UCSD-AML1 (cell line): ENCODE measurements around the gene TEX44.
"Not testable (repeated sequence)": the region's sequence is repeated elsewhere in the genome, so short reads cannot be mapped to it uniquely, and the experiment has no call there.

ENCODE experiments used
- DNase-seq: peaks from one replicate; lab custom pipeline; 2025; ENCODE audit not compliant: unreplicated experiment; lab: John Stamatoyannopoulos, UW

TEX44 gene

GRCh38 chr2:231570915-231571314, 21.7 kb upstream of the TEX44 start:
- DNase-seq, result not testable (repeated sequence)

DNA sequence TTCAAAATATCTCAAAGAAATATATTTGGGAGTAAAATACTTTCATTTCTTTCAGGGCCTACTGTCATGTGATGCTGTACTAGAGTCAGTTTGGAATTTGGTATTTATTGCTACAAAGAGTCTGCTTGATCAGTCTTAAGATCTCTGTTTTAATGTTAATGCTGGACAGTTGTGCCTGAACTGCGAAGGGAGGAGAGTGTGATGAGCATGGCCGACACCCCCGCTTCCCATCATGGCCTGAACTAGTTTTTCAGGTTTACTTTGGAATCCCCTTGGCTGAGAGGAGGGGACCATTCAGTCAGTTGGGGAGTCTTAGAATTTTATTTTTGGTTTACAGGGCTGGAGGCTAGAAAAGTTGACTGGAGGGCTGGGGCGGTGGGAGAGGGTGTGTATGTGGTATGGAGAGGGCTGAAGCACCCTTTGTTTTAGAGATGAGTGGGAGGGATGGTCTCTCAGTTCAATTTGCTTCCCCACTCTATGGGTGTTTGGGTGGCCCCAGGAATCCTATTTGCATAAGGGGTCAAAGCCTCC, 20.9 kb upstream of the TEX44 start:
- DNase-seq, result no peak

DNA sequence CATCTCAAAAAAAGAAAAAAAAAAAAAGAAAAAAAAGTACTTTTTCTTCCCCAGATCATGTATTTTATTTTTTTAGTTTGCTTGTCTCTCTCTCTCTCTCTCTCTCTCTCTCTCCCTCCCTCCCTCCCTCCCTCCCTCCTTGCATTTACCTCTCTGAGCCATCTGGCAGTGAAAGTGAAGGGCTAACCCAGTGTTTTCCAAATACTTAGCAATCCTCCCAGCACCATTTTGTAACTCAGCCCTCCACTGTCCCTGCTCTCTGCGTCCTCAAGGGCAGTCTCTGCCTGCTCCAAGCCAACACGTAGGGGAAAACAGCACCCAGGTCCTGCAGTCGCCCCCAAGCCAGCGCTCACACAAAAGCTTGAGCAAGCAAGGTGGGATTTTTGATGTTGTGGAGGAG, 19.6 kb upstream of the TEX44 start:
- DNase-seq, result no peak

- no peak for DNase-seq
Measured at GRCh38 chr2:231573698-231574421, 18.8 kb upstream of the TEX44 start.

GRCh38 chr2:231575612-231576256, 16.9 kb upstream of the TEX44 start:
- DNase-seq, result no peak

DNA sequence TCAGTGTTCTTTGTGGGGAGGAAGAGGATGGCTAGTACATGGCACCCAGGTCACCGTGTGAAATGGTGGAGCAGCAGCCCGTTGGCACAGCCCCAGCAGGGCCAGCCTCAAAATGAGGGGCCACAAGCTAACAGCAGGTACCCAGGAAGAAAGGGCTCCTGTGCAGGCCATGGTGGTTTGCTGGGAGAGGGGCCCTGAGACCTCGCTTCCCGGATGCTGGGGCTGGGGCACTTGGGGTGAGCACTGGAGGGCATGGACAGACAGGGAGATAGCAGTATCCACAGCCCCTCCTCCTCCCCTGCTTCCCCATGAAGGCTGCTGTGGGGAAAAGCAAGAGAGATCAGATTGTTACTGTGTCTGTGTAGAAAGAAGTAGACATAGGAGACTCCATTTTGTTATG, 16.2 kb upstream of the TEX44 start:
- no peak for DNase-seq

- DNase-seq, result not testable (repeated sequence)
Measured at GRCh38 chr2:231578655-231579054, 14.0 kb upstream of the TEX44 start.

GRCh38 chr2:231579560-231579959, 13.1 kb upstream of the TEX44 start:
- DNase-seq, result no peak

- no peak for DNase-seq
Measured at GRCh38 chr2:231581328-231581727, 11.3 kb upstream of the TEX44 start.

- no peak for DNase-seq
Measured at GRCh38 chr2:231583982-231584381, 8.7 kb upstream of the TEX44 start.

DNA sequence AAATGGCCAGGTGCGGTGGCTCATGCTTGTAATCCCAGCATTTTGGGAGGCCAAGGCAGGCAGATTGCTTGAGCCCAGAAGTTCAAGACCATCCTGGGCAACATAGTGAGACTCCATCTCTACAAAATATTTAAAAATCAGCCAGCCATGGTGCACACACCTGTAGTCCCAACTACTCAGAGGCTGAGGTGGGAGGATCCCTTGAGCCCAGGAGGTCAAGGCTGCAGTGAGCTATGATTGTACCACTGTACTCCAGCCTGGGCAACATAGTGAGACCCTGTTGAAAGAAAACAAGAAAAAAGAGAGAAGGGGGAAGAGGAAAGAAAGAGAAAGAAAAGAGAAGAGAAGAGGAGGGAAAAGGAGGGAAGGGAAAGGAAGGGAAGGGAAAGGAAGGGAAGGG, 4.9 kb upstream of the TEX44 start:
- not testable (repeated sequence) for DNase-seq

GRCh38 chr2:231589656-231590055, 3.0 kb upstream of the TEX44 start:
- DNase-seq, result no peak

GRCh38 chr2:231590614-231591013, 2.0 kb upstream of the TEX44 start:
- no peak for DNase-seq

GRCh38 chr2:231593666-231594065, 1.0 kb downstream of the TEX44 start:
- DNase-seq, result no peak

- DNase-seq, result no peak
Measured at GRCh38 chr2:231597014-231597611, 4.4 kb downstream of the TEX44 start.

DNA sequence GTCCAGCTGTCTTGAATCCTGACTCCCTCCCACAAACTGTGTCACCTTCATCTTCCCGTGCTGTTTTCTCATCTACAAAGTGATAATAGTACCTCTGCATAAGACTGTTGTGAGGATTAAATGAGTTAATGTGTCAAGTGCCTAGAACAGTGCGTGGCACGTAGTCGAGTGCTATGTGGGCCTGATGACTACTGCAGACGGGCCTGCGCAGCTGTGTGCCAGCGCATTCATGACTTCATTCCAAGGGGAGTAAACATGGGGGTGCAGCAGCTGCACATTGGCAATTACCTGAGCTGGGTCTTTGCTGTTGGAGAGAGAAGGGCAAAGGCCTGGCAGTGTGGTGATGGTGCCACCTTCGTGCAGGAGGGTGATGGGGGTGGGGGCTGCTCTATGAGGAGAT, 5.0 kb downstream of the TEX44 start:
- no peak for DNase-seq

DNA sequence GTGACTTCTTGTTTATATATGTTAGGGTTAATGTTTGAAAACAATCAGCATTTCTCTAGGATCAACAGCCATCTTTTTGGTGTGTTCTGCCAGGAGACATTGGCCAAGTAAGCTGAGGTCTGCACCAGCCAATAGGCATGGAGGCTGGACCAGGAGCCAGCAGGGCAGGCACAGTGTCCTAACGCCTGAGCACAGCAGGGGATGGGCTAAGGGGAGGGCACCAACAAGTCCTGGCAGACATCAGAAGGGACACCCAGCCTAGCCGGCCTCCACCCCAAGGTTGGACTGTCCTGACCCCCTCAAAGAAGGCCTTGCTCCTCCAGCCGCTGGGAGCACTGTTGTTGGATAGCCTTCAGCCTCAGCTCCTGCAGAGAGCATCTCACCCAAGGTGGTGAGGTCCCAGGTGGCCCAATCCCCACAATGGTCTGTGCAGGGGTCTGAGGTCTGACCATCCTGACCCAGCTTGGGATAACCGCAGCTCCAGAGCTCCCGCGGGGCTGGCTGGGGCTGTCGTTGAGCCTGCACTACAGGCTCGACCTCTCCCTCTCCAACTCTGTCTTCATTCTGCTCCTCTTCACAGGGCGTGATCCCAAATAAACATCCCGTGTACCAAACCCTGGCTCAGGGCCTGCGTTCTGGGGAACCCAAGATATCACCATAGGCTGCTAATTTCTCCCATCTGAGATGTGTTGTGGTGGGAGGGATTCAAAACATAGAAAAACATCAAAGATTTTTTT, 8.1 kb downstream of the TEX44 start:
- no peak for DNase-seq

- peak; percentile 75 for DNase-seq
Measured at GRCh38 chr2:231601356-231602229, 8.9 kb downstream of the TEX44 start.

DNA sequence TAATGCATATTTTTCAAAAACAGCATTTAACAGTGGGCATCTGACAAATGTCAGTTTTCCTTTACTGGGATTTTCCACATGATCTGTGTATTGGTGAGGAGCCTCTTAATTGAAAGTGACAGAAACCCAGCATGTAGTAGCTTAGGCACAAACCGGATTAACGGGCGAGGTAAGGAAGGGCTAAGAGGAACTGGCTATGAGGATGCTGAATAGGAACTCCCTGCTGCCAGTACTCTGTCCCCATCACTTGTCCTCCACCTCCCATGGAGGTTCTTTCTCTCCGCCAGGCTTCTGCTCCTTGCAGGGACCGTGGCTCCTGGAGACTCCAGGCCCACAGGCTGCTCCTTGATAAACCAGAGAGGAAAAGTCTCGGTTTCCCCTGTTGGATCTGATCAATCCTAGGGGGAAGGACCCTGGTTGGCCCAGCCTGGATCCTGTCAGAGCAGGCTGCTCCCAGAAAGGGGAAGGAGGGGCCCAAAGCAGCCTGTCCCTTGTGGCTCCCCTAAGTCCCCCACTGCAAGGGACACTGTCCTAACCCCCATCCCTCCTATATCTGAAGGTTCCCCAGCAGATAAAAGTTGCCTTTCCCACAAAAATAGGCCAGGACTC, 10.3 kb downstream of the TEX44 start:
- no peak for DNase-seq

GRCh38 chr2:231604101-231604684, 11.5 kb downstream of the TEX44 start:
- no peak for DNase-seq
